Stimulated activated CD4-positive, alpha-beta T cell treated with anti-CD3 and anti-CD28 coated beads, Interleukin-4, amount 100 ng/mL, for 24 hours (primary cell): ENCODE measurements around the gene EIF1.
"Not testable (repeated sequence)": the region's sequence is repeated elsewhere in the genome, so short reads cannot be mapped to it uniquely, and the experiment has no call there.

Experiments
- DNase-seq: peaks from one replicate; pipeline ENCODE4 v3.0.0-alpha.2; 2020

Gene EIF1

DNA sequence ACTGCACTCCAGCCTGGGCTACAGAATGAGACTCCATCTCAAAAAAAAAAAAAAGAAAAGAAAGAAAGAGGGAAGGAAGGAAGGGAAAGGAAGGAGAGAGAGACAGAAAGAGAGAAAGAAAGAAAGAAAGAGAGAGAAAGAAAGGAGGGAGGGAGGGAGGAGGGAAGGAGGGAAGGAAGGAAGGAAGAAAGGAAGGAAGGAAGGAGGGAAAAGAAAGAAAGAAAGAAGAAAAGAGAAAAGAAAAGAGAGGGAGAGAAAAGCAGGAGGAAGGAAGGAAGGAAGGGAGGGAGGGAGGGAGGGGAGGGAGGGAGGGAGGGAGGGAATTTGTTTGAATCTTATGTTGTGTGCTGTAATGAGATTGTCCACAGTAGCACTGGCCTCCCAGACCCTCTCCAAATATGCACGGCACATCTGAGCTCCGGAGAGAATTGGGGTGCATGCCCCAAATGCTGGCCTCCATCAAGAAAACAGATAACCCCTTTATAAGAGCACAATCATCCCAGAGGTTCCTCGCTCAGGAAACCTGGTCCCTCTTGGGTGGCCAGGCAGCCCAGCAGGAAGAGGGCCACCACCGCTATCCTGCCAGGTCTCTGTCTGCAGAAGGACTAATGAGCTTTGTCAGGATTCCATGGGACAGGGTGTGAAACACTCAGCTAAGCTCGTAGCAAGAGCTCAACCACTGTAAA is 8.8 kb upstream of the EIF1 start:
- no peak for DNase-seq

- DNase-seq = no peak
Measured at GRCh38 chr17:41680426-41681040, 8.2 kb upstream of the EIF1 start.

DNA sequence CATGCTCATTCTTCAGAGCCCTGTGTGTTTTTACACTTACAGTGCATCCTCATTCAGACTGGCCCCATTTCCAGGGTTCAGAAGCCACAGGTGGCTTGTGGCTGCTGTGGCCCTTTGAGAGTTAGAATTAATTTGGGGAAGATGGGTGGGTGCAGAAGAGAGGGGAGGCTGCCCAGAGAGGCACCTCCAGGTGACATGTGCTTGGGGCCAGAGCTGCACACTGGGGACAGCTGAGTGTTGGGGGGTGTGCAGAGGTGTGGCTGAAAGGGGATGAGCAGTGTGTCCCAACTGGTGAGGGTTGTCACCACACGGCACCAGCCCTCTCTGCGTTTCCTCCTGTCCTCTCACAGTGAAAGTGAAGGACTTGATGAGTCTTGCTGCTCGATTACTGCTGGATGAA is 6.9 kb upstream of the EIF1 start:
- DNase-seq = no peak

DNA sequence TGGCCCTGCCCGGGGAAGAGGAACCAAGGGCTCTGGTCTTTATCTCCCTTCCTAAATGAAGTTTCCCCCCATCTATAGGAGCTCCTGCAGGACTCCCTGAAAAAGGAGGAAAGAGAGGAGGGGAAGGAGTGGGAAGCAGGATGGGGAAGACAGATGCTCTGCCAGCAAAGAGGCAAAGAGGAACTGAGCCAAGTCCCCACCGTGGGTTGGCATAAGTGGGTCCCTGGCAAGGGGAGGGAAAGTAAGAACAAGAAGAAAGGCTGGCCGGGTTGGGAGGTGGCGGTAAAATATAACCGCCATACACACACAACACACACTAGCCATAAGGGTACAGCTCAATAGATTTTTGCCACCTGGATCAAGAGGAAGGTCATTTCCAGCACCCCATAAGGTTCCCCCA is 6.1 kb upstream of the EIF1 start:
- no peak for DNase-seq

- no peak for DNase-seq
Measured at GRCh38 chr17:41683441-41684007, 5.2 kb upstream of the EIF1 start.

- DNase-seq = no peak
Measured at GRCh38 chr17:41684035-41684434, 4.7 kb upstream of the EIF1 start.

DNA sequence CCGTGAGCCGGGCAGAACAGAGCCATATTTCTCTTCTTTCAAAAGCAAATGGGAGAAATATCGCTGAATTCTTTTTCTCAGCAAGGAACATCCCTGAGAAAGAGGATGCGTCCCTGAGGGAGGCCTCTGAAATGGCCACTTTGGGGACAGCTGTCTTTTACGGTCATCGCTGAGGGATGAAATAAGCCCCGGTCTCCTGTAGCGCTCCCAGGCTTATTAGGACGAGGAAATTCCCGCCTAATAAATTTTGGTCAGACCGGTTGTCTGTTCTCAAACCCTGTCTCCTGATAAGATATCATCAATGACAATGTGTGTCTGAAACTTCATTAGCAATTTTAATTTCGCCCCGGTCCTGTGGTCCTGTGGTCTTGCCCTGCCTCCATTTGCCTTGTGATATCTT is 2.9 kb upstream of the EIF1 start:
- DNase-seq = not testable (repeated sequence)

DNA sequence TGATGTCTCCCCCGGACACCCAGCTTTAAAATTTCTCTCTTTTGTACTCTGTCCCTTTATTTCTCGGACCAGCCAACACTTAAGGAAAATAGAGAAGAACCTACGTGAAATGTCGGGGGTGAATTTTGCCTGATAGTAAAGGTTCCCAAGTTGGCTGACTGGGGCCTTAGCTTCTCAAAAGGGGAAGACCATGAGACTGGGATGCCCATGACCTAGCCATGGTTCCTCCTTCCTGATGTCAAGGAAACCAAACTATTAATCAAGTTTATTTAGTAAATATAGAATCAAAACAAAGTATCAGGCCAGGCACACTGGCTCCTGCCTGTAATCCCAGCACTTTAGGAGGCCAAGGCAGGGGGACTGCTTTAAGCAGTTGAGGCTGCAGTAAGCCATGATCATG is 2.4 kb upstream of the EIF1 start:
- no peak for DNase-seq

DNA sequence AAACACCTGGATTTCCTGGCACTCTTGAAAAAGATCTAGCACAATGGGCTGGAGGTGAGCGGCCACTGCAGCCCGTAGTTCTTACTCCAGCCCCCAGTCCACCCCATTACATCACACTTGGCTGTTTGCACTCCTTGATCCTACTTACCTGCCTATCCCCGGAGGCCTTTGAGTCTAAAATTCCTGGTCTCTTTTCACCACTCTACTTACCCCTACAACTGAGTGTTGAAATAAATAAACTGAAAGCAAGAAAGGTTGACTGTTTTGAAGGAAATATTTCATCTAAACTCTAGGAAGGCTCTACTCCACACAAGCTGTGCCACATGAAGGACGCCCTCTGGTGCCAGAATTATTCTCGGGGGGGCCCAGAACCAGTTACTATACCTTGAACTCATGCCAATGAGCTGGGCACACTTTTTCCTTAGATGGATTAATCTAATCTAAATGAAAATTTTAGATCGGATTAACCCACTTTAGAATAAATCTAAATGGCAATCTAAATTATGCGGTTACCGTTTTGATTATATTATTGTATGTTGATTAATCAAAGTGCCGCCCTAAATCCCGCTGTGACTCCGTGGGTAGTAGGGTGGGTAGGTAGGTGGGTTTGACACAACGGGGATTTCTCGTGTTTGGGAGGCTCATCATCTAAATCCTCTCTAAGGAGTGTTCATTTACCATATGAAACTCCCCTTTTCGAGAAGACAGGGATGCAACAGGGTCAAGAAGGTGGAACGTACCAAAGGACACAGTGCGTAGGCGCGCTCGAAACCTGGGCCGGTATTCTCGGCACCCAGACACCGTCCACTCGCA is 651 bp upstream of the EIF1 start:
- DNase-seq = peak; percentile 70

DNA sequence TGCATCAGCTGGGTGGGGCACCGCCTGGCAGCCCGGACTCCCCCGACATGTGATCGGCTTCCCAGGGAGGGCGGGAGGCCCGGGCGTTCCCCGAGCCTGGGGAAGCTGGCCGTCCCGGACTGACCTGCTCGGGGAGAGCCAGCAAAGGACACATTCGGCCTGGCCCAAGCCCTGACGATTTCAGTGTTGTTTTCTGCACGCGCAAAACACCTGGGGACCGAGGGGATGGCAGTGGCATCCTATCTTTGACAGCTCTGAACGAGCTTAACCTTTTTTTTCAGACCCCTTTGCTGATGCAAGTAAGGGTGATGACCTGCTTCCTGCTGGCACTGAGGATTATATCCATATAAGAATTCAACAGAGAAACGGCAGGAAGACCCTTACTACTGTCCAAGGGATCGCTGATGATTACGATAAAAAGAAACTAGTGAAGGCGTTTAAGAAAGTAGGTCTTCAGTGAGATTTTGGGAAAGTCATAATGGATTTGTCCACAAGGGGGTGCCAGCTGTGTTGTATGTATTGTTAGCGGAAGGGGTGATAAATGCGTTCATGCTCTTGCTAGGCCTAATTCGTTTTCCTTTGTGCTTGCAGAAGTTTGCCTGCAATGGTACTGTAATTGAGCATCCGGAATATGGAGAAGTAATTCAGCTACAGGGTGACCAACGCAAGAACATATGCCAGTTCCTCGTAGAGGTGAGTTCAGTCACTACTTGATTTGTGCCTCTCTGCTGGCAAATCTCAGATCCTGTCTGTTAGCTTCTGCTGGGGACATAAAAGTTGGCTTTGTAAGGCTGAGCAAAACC is 1.0 kb downstream of the EIF1 start:
- DNase-seq = peak; percentile 81

GRCh38 chr17:41690497-41690896 is 1.8 kb downstream of the EIF1 start:
- no peak for DNase-seq

DNA sequence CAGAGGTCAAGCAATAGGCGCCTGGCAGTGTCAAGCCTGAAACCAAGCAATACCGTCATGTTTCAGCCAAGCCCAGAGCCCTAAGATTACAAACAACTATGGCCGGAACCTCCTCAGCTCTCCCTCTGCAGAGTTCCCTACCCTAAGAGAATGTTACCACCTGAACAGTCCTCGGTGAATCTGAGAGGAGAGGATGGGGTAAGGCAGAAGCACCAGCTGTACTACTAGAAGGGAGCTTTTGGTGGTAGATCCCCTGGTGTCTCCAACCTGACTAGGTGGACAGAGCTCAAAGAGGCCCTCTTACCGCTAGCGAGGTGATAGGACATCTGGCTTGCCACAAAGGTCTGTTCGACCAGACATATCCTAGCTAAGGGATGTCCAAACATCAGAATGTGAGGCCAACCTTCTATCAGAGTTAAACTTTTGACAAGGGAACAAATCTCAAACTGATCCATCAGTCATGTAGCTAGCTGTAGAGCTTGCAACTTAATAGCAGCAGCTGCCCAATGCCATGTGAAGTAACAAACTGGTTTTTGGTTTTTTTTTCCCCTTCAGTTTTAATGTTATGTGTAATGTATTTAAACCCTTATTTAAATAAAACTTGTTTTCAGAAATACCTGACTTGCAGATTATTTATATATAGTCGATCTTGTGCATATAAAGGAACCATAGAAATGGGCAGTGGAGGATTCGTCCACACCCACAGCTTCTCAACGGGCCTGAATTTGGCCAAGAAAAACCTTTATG is 2.5 kb downstream of the EIF1 start:
- DNase-seq = peak; percentile 20

- DNase-seq = no peak
Measured at GRCh38 chr17:41692722-41693521, 4.2 kb downstream of the EIF1 start.

DNA sequence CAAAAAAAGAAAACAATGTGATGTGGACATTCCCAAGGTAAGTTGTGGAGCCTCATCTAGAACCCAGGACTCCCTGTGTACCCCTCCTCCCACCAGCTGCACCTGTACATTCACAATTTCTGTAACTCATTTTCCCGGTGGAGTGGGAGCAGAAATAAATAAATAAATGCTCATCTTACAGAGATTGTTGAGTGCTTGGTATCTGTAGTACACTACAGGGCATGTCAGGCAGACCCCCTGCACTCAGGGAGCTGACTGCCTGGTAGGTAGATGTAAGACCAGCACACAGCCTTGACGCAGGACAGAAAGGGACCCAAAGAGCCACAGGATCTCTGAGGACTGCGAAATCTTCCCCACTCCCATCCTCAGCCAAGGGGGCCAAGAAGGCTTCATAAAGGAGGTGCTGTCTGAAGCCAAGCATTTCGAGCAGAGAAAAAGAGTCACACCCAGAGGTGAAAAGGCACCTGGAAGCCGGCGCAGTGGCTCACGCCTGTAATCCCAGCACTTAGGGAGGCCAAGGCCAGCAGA is 6.5 kb downstream of the EIF1 start:
- DNase-seq = no peak

GRCh38 chr17:41695954-41696757 is 7.5 kb downstream of the EIF1 start:
- peak; percentile 84 for DNase-seq

- no peak for DNase-seq
Measured at GRCh38 chr17:41697122-41697962, 8.7 kb downstream of the EIF1 start.

GRCh38 chr17:41700843-41701242 is 12.2 kb downstream of the EIF1 start:
- DNase-seq = not testable (repeated sequence)

DNA sequence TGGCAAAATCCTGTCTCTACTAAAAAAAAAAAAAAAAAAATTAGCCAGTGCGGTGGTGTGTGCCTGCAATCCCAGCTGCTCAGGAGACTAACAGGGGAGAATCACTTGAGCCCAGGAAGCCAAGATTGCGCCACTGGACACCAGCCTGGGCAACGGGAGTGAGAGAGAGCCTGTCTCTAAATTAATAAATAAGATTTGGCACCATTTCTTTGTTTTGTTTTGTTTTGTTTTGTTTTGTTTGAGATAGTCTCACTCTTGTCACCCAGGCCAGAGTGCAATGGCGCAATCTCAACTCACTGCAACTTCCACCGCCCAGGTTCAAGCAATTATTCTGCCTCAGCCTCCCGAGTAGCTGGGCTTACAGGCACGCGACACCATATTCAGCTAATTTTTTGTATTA is 14.0 kb downstream of the EIF1 start:
- no peak for DNase-seq
